Fibroblast of villous mesenchyme (primary cell): ENCODE data around the gene GAA. TPM values are rescaled to one million over a fixed set of nuclear protein-coding genes. Genes with fewer than 3 reads are reported as not detected.

Experiments used
- DNase-seq: peaks from one replicate; pipeline ENCODE4 v3.0.0-alpha.2; 2010; ENCODE audit warnings: low read depth
- H3K4me3 ChIP-seq: 2 replicates; pipeline ENCODE4 v1.5.1; 2011; ENCODE audit warnings: low read depth, mild to moderate bottlenecking, low read length
- CTCF ChIP-seq: IDR thresholded peaks from 2 replicates; pipeline ENCODE4 v1.5.1; 2012; ENCODE audit warnings: low read depth, mild to moderate bottlenecking, low read length; ENCODE audit not compliant: insufficient read depth
- total RNA-seq: library from RNA; depleted of rRNA; stranded (reverse); fragments of >200 nt; gene quantifications from 2 replicates; pipeline ENCODE4 v1.2.3, GENCODE V29; 2012

The GAA gene
- total RNA-seq, 1 donor, result 15.1 TPM

GRCh38 chr17:80130992-80131391, 29.6 kb downstream of the GAA start:
- TF ChIP-seq CTCF, result no peak
- DNase-seq, result no peak
- no peak overlapping the region for H3K4me3 ChIP-seq

DNA sequence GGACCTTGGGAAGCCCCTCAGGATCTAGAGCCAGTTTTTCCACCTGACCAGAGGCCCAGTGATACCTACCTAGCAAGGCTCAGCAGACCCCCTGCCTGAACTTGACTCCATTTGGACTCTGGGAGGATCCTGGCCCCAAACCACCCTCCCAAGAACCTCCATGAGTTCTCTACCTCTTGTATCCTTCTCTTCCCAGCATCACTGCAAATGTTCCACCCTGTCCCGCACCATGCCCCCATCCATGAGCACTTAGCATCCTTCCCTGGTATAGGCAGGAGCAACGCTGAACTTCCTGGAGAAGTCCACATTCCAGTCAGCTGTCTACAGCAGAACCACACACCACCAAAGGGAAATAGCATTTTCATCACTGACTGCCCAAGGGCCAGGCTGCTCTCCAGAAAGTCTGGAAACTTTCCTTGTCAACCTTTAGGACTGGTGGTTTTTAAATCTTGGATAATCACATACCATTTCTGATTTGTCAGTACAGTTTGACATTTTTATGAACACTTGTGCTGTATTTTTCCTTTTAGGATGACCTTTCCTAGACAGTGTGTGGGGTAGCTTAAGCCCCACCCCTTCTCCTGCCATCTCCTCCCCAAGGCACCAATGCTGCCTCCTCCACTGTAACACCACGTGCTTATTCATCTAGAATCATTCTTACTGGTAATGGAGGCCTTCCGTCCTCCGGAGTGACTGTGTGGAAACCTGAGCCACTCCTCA, 31.7 kb downstream of the GAA start:
- no peak for TF ChIP-seq CTCF
- no peak for DNase-seq
- H3K4me3 ChIP-seq, result no peak overlapping the region

- DNase-seq, result no peak
- no peak overlapping the region for H3K4me3 ChIP-seq
- TF ChIP-seq CTCF, result no peak
Observed at GRCh38 chr17:80133626-80133970, 32.2 kb downstream of the GAA start.

- no peak for DNase-seq
- H3K4me3 ChIP-seq, result no peak overlapping the region
- no peak for TF ChIP-seq CTCF
Observed at GRCh38 chr17:80137131-80137530, 35.8 kb downstream of the GAA start.

DNA sequence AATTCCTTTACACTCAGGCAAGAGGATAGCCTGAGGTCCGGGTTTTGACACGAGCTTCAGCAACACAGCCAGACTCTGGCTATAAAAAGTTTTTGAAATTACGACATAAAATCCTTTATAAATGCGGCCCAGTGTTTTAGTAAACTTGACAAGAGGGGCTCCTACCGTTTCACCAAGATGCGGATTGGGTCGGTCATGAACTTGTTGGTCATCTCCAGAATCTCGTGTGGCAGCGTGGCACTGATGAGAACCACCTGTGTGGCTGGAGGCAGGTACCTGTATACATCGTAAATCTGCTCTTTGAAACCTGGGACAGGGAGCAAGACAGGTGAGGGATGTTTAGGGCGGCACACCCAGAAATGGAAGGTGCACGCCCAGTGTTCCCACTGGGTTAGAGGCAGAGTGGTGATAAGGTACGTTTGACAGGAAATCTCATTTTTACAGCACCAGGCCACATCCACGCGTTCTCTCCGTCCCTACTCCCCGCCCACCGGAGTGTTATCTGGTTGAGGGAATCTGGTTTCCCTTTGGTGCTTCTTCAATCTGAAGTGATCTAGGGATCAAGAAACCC, 37.6 kb downstream of the GAA start:
- DNase-seq, result no peak
- TF ChIP-seq CTCF, result no peak
- H3K4me3 ChIP-seq, result no peak overlapping the region

DNA sequence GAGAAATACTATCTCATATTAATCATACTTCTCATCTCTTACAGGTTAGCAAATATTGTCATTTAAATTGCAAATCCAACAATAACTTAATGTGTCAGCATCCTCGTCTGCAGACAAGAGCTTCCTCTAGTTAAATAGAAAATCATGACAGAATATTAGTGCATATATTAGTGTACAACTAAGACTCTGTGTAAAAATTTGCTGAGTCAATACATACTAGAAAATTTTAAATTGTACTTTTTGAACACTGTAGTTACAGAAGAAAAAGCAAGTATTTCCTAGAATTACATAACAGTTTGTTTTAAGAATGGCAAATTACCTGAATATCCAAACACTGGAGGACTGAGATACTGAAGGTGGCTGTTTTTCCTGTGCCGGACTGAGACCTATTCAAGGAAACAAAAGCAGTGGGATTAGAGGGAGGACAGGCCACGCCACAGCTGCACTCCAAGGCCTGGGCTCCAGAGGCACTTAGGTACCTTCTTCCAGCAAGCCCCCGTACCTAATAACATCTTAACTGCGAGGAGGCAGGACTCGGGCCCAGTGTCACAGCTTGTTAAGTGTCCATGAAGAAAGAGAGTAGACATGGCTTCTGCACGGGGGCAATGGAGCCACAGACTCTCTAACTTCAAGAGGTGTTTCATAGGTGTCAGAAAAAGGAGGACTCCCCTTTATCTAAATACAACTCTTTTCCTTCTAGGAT, 40.2 kb downstream of the GAA start:
- DNase-seq, result no peak
- no peak overlapping the region for H3K4me3 ChIP-seq
- TF ChIP-seq CTCF, result no peak
